CD14-positive monocyte (primary cell): ENCODE measurements around the gene USPL1. TPM values are rescaled to one million over a fixed set of nuclear protein-coding genes. Genes with fewer than 3 reads are reported as not detected.

Experiments
- DNase-seq, 3 donors: peaks; one replicate each; pipeline ENCODE4 v3.0.0-alpha.2; 2011 to 2022
- H2AFZ ChIP-seq: 2 replicates; pipeline ENCODE4 v1.6.0; 2012; ENCODE audit warnings: mild to moderate bottlenecking, low read depth, low read length, inconsistent platforms; ENCODE audit not compliant: insufficient read depth, poor library complexity, severe bottlenecking
- H3K27ac ChIP-seq, 2 donors: 1 replicate in 1 of 2; 2 replicates in 1 of 2; pipeline ENCODE4 v1.5.1; 2012 to 2013; ENCODE audit warnings: low read length in 2 of 2, control low read depth in 1 of 2, inconsistent platforms in 1 of 2, low read depth in 1 of 2, mild to moderate bottlenecking in 1 of 2
- H3K27me3 ChIP-seq, 2 donors: one replicate each; pipeline versions ENCODE4 v1.6.0 to v1.6.1; 2011 to 2013; ENCODE audit warnings: low read length in 2 of 2; ENCODE audit not compliant: control insufficient read depth in 2 of 2, insufficient read depth in 2 of 2
- H3K36me3 ChIP-seq, 2 donors: replicated peaks in 1 of 2; 1 replicate in 1 of 2; 2 replicates in 1 of 2; pipeline versions ENCODE4 v1.5.1 to v1.6.1; 2012 to 2013; ENCODE audit warnings: low read length in 2 of 2, control low read depth in 1 of 2, inconsistent platforms in 1 of 2, mild to moderate bottlenecking in 1 of 2; ENCODE audit not compliant: insufficient read depth in 2 of 2, control insufficient read depth in 1 of 2
- H3K4me1 ChIP-seq, 2 donors: 1 replicate in 1 of 2; 2 replicates in 1 of 2; pipeline versions ENCODE4 v1.5.1 to v1.6.1; 2012 to 2013; ENCODE audit warnings: low read length in 2 of 2, control low read depth in 1 of 2, inconsistent platforms in 1 of 2, mild to moderate bottlenecking in 1 of 2, moderate library complexity in 1 of 2; ENCODE audit not compliant: insufficient read depth in 2 of 2, control insufficient read depth in 1 of 2
- H3K4me2 ChIP-seq: replicated peaks from 2 replicates; pipeline ENCODE3; 2012; ENCODE audit warnings: low read length, moderate library complexity, mild to moderate bottlenecking; ENCODE audit not compliant: poor library complexity, severe bottlenecking; ENCODE audit errors: extremely low read depth
- H3K4me3 ChIP-seq, 3 experiments: fragments of 200-600 bp in 1 of 3; sonication (generic) in 1 of 3; replicated peaks in 1 of 3; 1 replicate in 2 of 3; 2 replicates in 1 of 3; pipeline ENCODE4 v1.5.1; 2011 to 2013; ENCODE audit warnings: low read length in 3 of 3, mild to moderate bottlenecking in 3 of 3, control low read depth in 2 of 3, low read depth in 2 of 3, inconsistent platforms in 1 of 3, moderate library complexity in 1 of 3
- H3K79me2 ChIP-seq: 2 replicates; pipeline ENCODE4 v1.6.0; 2012; ENCODE audit warnings: mild to moderate bottlenecking, control low read depth, inconsistent platforms, low read length, moderate library complexity; ENCODE audit not compliant: insufficient read depth
- H3K9ac ChIP-seq: 2 replicates; pipeline ENCODE4 v1.6.0; 2017; ENCODE audit warnings: low read length, mild to moderate bottlenecking; ENCODE audit not compliant: insufficient read depth, poor library complexity, severe bottlenecking
- H3K9me3 ChIP-seq, 2 donors: replicated peaks in 1 of 2; 1 replicate in 1 of 2; 2 replicates in 1 of 2; pipeline versions ENCODE4 v1.5.1 to v1.6.1; 2012 to 2013; ENCODE audit warnings: low read length in 2 of 2, control low read depth in 1 of 2; ENCODE audit not compliant: control insufficient read depth in 1 of 2, insufficient read depth in 1 of 2
- H4K20me1 ChIP-seq: 2 replicates; pipeline ENCODE4 v1.6.0; 2012; ENCODE audit warnings: mild to moderate bottlenecking, low read length, control low read depth, moderate library complexity; ENCODE audit not compliant: insufficient read depth
- H3K27ac Mint-ChIP-seq, 7 donors: one replicate each; pipeline ENCODE4 v1.8.0; 2020; ENCODE audit warnings: mild to moderate bottlenecking in 7 of 7, mixed read lengths in 7 of 7, moderate library complexity in 6 of 7, inconsistent platforms in 2 of 7
- H3K27me3 Mint-ChIP-seq, 3 donors: one replicate each; pipeline ENCODE4 v1.8.0; 2021 to 2022; ENCODE audit warnings: low read depth in 3 of 3, mild to moderate bottlenecking in 3 of 3, mixed read lengths in 3 of 3, moderate library complexity in 3 of 3, inconsistent platforms in 1 of 3
- H3K36me3 Mint-ChIP-seq, 2 donors: one replicate each; pipeline ENCODE4 v1.8.0; 2020; ENCODE audit warnings: mixed read lengths in 2 of 2, inconsistent platforms in 1 of 2, mild to moderate bottlenecking in 1 of 2
- H3K4me1 Mint-ChIP-seq: one replicate; pipeline ENCODE4 v1.8.0; 2020; ENCODE audit warnings: mild to moderate bottlenecking, mixed read lengths
- H3K4me3 Mint-ChIP-seq, 2 donors: one replicate each; pipeline ENCODE4 v1.8.0; 2020; ENCODE audit warnings: mild to moderate bottlenecking in 2 of 2, mixed read lengths in 2 of 2, moderate library complexity in 1 of 2
- H3K9me3 Mint-ChIP-seq, 7 donors: one replicate each; pipeline ENCODE4 v1.8.0; 2020 to 2022; ENCODE audit warnings: mixed read lengths in 7 of 7, mild to moderate bottlenecking in 6 of 7, moderate library complexity in 6 of 7, inconsistent platforms in 2 of 7
- WGBS: methylation state at CpG from one replicate; pipeline ENCODE4 v1.1.5; 2013; ENCODE audit warnings: missing lambda C conversion rate; ENCODE audit not compliant: insufficient coverage; 5-methylcytosine and 5-hydroxymethylcytosine counted together
- intact Hi-C, 2 donors: fragments of 100-400 bp; cut with micrococcal nuclease; formaldehyde crosslinking; loops; one replicate each; pipeline versions ENCODE4 v1.15.0 to v1.15.1; 2023
- polyA plus RNA-seq, 3 donors: library from polyadenylated mRNA; depleted of rRNA in 1 of 3; unstranded in 2 of 3; stranded (reverse) in 1 of 3; fragments of 300-500 nt in 2 of 3; fragments of >200 nt in 1 of 3; fragmentation: Illumina TruSeq in 2 of 3; gene quantifications; 1 replicate in 2 of 3; 2 replicates in 1 of 3; pipeline ENCODE4 v1.2.3, GENCODE V29; 2012 to 2021
- TF ChIP-seq, protein P1 (sequence below): fragments of 200-600 bp; IDR thresholded peaks from one replicate; pipeline ENCODE4 v1.8.0; 2022; ENCODE audit warnings: antibody characterized with exemption, mild to moderate bottlenecking

The USPL1 gene
- polyA plus RNA-seq, 3 donors, result 3.9 to 20.5 (median 5.5) TPM

DNA sequence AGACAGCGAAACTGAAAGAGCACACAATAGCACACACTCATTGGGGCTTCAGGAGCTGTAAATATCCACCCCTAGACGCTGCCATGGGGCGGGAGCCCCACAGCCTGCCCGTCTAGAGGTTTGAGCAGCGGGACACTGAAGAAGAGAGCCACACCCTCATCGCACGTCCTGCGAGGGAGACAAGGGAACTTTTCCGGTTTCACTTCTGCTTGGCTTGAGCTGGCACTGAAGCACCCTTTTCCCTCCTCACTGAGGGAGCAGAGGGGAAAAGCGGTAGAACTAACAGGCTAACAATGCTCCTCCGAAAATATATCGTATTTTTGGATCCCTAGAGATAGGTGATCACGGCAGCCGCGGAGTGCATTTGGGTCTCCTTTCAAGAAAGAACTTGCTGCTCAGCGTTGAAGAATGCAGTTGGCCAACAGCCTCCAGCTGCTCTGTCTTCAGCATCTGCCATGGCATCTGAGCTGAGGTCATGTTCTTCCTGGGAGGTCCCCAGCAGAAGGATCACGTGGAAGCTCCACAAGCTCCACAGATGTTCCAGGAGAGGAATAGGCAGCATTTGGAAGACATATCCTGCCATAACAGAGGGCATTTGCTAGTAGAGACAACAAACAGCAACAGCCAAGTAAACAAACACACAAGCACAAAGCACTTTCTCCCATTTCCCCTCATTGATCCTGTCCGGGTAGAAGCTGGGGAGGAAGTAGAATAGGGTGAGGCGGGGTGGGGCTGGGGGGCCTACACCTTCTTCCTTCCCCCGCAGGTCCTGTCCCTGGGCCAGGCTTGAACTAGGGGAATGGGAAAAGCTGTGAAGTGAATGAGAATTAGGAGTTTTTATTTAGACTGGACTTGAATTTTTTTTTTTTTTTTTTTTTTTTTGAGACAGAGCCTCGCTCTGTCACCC, 72.8 kb downstream of the USPL1 start:
- Histone ChIP-seq H3K27me3 (no peaks in the 10 kb centered on the region), H4K20me1 (no peaks in the 10 kb centered on the region), H3K4me2 (peak overlapping the region; percentile 76), H3K27ac (peak overlapping the region; percentile 64 to 86), H3K4me3 (peak overlapping the region; percentile 16 to 66 (median 17)), H3K79me2 (no peaks in the 10 kb centered on the region), H3K9ac (peak overlapping the region; percentile 52), H2AFZ (peak overlapping the region; percentile 48), H3K36me3 (no peaks in the 10 kb centered on the region), H3K9me3 (no peaks in the 10 kb centered on the region), H3K4me1 (peaks cover 32 to 40% of the 10 kb centered on the region in 2 donors)
- peak overlapping the region; percentile 73 to 87 for H3K4me3 Mint-ChIP-seq
- peaks cover 39% of the 10 kb centered on the region for H3K4me1 Mint-ChIP-seq
- intact Hi-C loops, result loop anchor here in 1 of 2 donors (10.0 kb wide), 1 partner anchor 54 kb away; no protein-coding TSS in a partner anchor
- DNase-seq, result peak; percentile 89 to 91 (median 90)
- H3K9me3 Mint-ChIP-seq, result peaks cover 0 to 3% (median 0%) of the 10 kb centered on the region in 7 donors
- H3K27ac Mint-ChIP-seq, result peak overlapping the region; percentile 90 to 97 (median 94)
- H3K36me3 Mint-ChIP-seq, result peaks cover 0 to 8% of the 10 kb centered on the region in 2 donors
- TF ChIP-seq, protein P1, sequence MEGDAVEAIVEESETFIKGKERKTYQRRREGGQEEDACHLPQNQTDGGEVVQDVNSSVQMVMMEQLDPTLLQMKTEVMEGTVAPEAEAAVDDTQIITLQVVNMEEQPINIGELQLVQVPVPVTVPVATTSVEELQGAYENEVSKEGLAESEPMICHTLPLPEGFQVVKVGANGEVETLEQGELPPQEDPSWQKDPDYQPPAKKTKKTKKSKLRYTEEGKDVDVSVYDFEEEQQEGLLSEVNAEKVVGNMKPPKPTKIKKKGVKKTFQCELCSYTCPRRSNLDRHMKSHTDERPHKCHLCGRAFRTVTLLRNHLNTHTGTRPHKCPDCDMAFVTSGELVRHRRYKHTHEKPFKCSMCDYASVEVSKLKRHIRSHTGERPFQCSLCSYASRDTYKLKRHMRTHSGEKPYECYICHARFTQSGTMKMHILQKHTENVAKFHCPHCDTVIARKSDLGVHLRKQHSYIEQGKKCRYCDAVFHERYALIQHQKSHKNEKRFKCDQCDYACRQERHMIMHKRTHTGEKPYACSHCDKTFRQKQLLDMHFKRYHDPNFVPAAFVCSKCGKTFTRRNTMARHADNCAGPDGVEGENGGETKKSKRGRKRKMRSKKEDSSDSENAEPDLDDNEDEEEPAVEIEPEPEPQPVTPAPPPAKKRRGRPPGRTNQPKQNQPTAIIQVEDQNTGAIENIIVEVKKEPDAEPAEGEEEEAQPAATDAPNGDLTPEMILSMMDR, result no peak
- 9% methylated on average over 11 of the region's 21 CpGs for WGBS
- peaks cover 0 to 6% (median 5%) of the 10 kb centered on the region in 3 donors for H3K27me3 Mint-ChIP-seq

DNA sequence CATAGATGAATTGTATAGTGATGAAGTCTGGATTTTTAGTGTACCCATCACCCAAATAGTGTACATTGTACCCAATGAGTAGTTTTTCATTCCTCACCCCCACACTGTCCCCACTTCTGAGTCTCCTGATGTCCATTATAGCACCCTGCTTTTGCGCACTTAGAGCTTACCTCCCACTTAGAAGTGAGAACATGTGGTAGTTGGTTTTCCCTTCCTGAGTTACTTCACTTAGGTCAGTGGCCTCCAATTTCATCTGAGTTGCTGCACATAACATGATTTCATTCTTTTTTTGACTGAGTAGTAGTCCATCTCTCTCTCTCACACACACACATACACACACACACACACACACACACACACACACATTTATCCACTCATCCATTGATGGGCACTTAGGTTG, 74.4 kb downstream of the USPL1 start:
- no peak overlapping the region for H3K27ac ChIP-seq
- H3K9ac ChIP-seq, result no peak overlapping the region
- H3K4me3 ChIP-seq, result no peak overlapping the region
- intact Hi-C loops, result loop anchor here in 1 of 2 donors (10.0 kb wide), 1 partner anchor 53 kb away; no protein-coding TSS in a partner anchor
- no CpG with 5 or more reads among the region's 1 CpG for WGBS
- H2AFZ ChIP-seq, result no peak overlapping the region
- DNase-seq, result no peak
- no peaks in the 10 kb centered on the region for H3K9me3 ChIP-seq
- no peaks in the 10 kb centered on the region for H4K20me1 ChIP-seq
- TF ChIP-seq, protein P1, result no peak
- peaks cover 48 to 55% of the 10 kb centered on the region in 2 donors for H3K4me1 ChIP-seq
- H3K27me3 Mint-ChIP-seq, result peaks cover 3 to 6% (median 3%) of the 10 kb centered on the region in 3 donors
- H3K27ac Mint-ChIP-seq, result peak overlapping the region in 1 of 7 donors; percentile 56
- H3K4me1 Mint-ChIP-seq, result peaks cover 47% of the 10 kb centered on the region
- H3K4me2 ChIP-seq, result no peak overlapping the region
- H3K36me3 Mint-ChIP-seq, result peaks cover 0 to 8% of the 10 kb centered on the region in 2 donors
- no peaks in the 10 kb centered on the region for H3K27me3 ChIP-seq
- H3K9me3 Mint-ChIP-seq, result peaks cover 0 to 3% (median 0%) of the 10 kb centered on the region in 7 donors
- H3K79me2 ChIP-seq, result no peaks in the 10 kb centered on the region
- no peak overlapping the region for H3K4me3 Mint-ChIP-seq
- no peaks in the 10 kb centered on the region for H3K36me3 ChIP-seq
